Renal cortex interstitium (tissue), 11 donors: ENCODE data around the gene NDRG2. TPM values are rescaled to one million over a fixed set of nuclear protein-coding genes. Genes with fewer than 3 reads are reported as not detected.
"Not testable (repeated sequence)": the region's sequence is repeated elsewhere in the genome, so short reads cannot be mapped to it uniquely, and the experiment has no call there.

Experiments
- DNase-seq, 11 donors: peaks; one replicate each; pipeline ENCODE4 v3.0.0-alpha.2; 2013; ENCODE audit warnings: low read depth in 9 of 11, low spot score in 4 of 11; ENCODE audit errors: extremely low read depth in 1 of 11
- polyA plus RNA-seq, 3 donors: library from polyadenylated mRNA; unstranded; fragments of 120-200 nt; gene quantifications; one replicate each; pipeline ENCODE4 v1.2.1, GENCODE V29; 2013; ENCODE audit not compliant: insufficient read length in 3 of 3

The NDRG2 gene
- polyA plus RNA-seq, 3 donors = 140 to 183 (median 142) TPM

DNA sequence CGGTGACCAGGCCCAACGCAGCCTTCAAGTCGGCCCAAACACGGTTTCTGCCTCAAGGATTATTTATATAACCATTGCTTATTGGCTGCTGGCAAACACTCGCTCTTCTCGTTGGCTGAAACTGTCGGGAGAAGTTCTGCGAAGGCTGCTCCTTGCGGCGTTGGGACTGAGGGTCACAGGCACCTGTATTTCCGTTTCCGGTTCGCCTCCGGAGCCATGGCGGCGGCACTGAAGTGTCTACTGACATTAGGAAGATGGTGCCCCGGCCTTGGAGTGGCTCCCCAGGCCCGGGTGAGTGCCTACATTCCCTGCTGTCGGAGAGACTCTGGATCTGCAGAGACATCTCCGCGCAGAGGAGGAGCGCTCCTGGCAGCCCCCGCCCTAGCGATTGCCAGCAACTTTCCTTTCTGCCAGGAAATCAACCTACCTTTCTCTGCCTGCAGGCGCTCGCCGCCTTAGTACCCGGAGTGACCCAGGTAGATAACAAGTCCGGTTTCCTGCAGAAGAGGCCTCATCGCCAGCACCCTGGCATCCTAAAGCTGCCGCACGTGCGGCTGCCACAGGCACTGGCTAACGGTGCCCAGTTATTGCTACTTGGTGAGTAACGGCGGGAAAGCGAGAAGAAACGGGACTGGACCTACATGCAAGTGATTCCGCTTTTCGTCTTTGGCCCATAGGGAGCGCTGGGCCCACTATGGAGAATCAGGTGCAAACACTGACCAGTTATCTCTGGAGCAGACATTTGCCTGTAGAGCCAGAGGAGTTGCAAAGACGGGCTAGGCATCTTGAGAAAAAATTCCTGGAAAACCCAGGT lies 34.9 kb downstream of the NDRG2 start, which contains the start of gene METTL17:
TSS of gene METTL17 (plus strand) at position 194 of the 814 bp plus-strand sequence. CDS start at position 217, 23 bp downstream.
- DNase-seq = peak; percentile 82 to 97 (median 91)

DNA sequence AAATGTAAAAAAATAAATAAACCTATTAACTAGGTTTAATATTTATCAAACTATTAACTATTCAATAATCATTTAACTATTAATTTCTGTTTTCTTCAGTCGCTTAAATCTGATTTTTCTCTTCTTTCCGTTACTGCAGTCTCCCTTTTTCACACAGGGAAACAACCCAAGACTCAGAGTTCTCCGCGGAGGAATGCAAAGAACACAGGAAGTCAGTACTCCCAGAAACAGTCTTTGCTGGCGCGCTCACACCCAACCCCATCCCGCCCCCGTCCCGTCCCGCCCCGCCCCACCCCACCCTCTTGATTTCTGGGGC lies 35.4 kb downstream of the NDRG2 start:
- DNase-seq = no peak

DNA sequence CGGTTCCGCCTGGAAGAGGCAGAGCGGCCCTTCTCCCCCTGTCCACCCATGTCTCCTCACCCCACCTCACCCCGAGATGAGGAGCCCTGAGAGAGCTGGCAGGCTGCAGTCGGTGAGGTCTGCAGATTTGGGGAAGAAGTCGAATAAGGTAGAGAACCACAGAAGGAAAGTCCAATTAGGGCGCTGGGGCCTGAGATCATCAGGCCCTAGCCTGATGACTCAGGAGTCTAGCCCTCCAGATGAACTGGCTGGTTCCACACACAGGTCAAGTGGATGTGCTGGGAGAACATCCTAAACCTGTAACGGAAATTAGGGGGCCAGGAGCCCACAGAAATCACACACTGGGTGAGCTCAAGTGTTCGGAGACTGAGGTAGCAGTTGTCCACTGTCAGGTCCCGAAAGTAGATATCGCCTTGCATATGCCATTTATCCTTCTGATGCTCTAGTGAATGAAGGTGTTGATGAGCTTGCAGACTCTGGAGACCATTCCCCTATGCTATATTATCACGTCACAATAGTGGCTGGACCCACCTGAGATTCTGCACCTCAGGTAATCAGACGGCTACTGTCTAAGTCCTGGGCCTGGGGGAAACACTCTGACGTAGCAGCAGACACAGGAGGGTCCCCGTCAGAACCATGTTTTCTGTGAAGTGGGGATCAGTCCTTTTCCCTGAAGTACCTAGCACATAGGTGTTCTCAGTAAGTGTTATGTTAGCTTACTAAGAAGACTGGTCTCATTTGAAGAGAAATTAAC lies 36.0 kb downstream of the NDRG2 start:
- DNase-seq = no peak

- no peak for DNase-seq
Measured at GRCh38 chr14:20986811-20987210, 38.0 kb downstream of the NDRG2 start.

- not testable (repeated sequence) for DNase-seq
Measured at GRCh38 chr14:20985650-20986049, 39.2 kb downstream of the NDRG2 start.

DNA sequence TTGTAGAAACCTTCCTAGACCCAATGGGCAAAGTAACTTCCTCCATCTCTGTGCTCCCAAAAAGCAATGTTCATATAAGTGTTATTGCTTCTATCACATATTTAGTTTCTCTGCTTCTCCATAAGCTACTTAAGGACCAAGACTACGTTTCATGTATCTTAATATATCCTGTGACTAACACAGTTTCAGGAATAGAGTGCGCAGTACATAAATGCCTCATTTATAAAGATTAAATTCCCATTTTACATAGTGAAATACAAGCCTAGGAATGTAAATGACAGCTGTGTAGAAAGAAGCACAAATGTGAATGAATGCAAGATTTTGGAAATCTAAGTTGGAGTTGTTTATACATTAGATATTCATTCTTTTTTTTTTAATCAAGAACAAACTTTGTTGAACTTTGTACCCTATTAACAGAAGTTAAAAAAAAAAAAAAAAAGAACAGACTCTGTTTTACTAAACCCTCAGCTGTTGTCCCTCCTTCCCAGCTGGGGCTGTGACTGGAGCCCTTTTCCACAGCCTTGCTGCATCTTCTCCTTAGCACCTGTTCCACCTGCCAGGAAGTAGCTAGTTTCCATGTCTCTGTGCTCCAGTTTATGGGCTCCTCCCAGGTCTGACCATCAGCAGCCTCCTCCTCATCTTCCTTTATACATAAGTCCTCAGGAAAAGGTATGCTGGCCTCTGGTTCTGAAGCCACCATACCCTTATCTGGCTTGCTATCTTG lies 42.1 kb downstream of the NDRG2 start:
- DNase-seq = no peak

DNA sequence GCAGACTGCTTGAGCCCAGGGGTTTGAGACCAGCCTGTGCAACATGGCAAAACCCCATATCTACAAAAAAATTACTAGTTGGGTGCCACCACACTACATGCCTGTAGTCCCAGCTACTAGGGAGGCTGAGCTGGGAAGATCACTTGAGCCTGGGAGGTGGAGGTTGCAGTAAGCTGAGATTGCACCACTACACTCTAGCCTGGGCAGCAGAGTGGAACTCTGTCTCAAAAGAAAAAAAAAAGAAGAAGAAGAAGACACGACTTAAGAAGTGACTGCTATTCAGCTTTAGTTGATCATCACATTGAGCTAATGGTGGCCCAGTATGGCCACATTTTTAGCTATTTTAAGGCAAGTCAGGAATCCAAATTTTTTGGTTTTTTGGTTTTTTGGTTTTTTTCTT lies 44.0 kb downstream of the NDRG2 start:
- no peak for DNase-seq

DNA sequence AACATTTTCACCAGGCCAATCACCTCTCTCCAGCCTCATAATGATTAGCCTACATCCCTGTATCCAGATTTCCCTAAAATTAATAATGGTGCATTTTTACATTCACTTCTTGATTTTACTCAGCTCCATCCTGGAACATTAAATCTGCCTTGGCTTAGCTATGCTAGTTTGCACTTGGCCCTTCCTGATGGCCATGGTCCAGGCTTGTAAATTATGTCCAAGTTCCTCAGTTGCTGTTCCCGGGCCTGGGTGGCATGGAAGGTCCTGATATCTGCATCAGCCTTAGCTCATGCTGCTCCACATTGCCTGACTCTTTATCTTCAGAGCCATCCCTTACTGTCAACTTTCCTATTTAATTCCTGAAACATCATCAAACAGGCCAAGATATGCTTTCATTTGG lies 46.2 kb downstream of the NDRG2 start:
- no peak for DNase-seq

- DNase-seq = no peak
Measured at GRCh38 chr14:20976291-20976690, 48.6 kb downstream of the NDRG2 start.

- DNase-seq = no peak
Measured at GRCh38 chr14:20973501-20973900, 51.4 kb downstream of the NDRG2 start.

- no peak for DNase-seq
Measured at GRCh38 chr14:20971705-20972021, 53.2 kb downstream of the NDRG2 start.

DNA sequence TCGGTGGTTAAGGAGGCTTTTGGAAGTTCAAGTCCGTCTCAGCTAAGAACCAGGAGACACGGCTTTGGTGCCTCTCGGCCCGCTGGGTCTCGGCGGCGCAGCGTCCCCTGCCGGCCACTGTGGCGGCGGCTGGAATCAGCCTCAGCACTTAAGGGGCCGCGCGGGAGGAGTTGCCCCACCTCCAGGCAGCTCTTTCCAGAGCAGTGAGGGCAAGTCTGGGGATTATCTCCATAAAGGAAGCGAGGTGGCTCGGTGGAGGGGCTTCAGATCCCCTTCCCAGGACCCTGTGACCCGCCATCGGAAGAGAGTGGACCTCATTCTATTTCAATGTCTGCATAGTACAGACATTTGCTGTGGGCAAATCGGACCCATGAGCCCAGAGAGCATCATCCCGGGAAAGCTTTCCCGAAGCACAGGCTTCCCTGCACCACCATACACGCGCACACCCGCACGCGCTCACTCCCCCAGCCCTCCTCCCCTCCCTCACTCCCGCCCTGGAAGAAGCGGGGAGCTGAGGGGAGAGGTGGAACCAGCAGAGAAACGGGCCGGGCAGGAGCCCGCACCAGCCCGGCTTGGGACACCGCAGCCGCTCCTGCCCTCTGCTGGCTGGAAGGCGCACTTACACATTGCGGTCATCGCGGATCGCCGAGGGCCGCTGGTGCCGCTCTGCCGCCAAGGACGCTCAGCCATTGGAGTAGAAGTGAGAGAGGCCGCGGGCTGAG lies 53.7 kb downstream of the NDRG2 start:
- DNase-seq = peak; percentile 68 to 84 (median 79)

DNA sequence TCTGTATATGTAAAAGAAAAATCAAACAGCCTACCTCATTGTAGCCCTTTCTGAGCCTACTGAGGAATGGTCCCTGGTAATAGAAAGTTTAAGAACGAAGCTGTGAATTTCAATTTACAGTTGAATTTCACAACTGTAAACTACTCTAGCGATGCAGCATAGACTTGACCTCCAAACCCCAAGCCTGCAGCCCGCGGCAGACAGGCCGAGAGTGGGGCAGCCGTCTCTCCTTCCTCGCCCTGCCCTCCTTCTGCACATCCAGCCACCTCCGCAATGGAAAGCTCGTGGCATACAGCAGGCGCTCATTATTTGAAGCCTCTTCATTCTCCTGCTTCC lies 54.2 kb downstream of the NDRG2 start:
- DNase-seq = no peak

- DNase-seq = no peak
Measured at GRCh38 chr14:20969336-20969735, 55.5 kb downstream of the NDRG2 start.

Other genes with a start within 250 kb of the NDRG2 start
- 1 to 10 TPM; 5.4 to 6.5 (median 6.3) TPM for gene RNASE6, start 243.8 kb downstream of the NDRG2 start, polyA plus RNA-seq
- 100 to 1,000 TPM; 112 to 182 (median 142) TPM for gene RNASE1, start 222.2 kb downstream of the NDRG2 start, polyA plus RNA-seq
- 1 to 10 TPM in 2 of 3 donors, under 1 TPM in 1; 0.50 to 1.5 (median 1.1) TPM for gene RNASE3, start 133.7 kb downstream of the NDRG2 start, polyA plus RNA-seq
- gene RNASE2, start 69.6 kb downstream of the NDRG2 start, polyA plus RNA-seq = 1 to 10 TPM in 2 of 3 donors, under 1 TPM in 1; 0.74 to 1.3 (median 1.2) TPM
- 100 to 1,000 TPM in 1 of 3 donors, 10 to 100 TPM in 2; 82.1 to 128 (median 94.9) TPM for gene METTL17, start 35.1 kb downstream of the NDRG2 start, polyA plus RNA-seq
- 1 to 10 TPM; 1.2 to 2.1 (median 1.3) TPM for gene SLC39A2, start 25.8 kb downstream of the NDRG2 start, polyA plus RNA-seq
- gene TPPP2, start 5.2 kb upstream of the NDRG2 start, polyA plus RNA-seq = 1 to 10 TPM; 3.0 to 3.7 (median 3.6) TPM
- gene RNASE13, start 9.7 kb upstream of the NDRG2 start, polyA plus RNA-seq = under 1 TPM; 0.39 to 0.89 (median 0.40) TPM
- gene RNASE7, start 17.3 kb upstream of the NDRG2 start, polyA plus RNA-seq = under 1 TPM; 0.40 to 0.79 (median 0.42) TPM
- gene RNASE8, start 32.8 kb upstream of the NDRG2 start, polyA plus RNA-seq = under 1 TPM in 1 of 3 donors, not detected in 2; 0.24 TPM
- gene ARHGEF40, start 45.2 kb upstream of the NDRG2 start, polyA plus RNA-seq = 10 to 100 TPM; 65.3 to 87.0 (median 76.4) TPM
- gene ZNF219, start 73.6 kb upstream of the NDRG2 start, polyA plus RNA-seq = 10 to 100 TPM; 22.9 to 43.4 (median 39.4) TPM
- 1 to 10 TPM; 1.1 to 1.6 (median 1.5) TPM for gene TMEM253, start 76.0 kb upstream of the NDRG2 start, polyA plus RNA-seq
- under 1 TPM; 0.03 to 0.05 (median 0.03) TPM for gene OR5AU1, start 131.0 kb upstream of the NDRG2 start, polyA plus RNA-seq
- 1,000 to 10,000 TPM in 1 of 3 donors, 100 to 1,000 TPM in 2; 833 to 1,041 (median 977) TPM for gene HNRNPC, start 244.4 kb upstream of the NDRG2 start, polyA plus RNA-seq